HPDE6-E6E7 (cell line): Measurements from ENCODE around the gene SLC30A3.

ENCODE experiments used
- DNase-seq: peaks from one replicate; pipeline ENCODE4 v3.0.0; 2011; ENCODE audit warnings: missing footprints; ENCODE audit errors: extremely low spot score

SLC30A3 gene

DNA sequence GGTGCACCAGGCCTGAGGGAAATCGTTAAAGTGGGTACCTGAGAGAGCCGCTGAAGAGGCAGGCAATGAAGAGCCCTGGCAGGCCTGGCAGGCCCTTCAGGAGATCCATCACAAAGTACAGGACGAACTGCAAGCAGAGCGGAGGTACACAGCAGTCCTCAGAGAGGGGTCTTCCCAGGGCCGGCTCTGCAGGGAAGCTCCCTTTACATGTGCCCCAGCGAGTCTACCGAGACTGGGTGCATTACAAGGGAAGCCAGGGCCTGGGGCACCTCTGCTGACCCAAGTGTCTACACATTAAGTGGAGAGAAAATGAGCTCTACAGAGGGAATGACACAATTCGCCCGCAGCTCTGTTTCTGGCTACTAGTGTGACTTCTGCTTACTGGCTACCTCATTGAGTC is 59.1 kb downstream of the SLC30A3 start:
- no peak for DNase-seq
